ENCODE measurements around the gene SHTN1. TPM values are rescaled to one million over a fixed set of nuclear protein-coding genes. Genes with fewer than 3 reads are reported as not detected.

Gene SHTN1
- total and polyA plus RNA-seq, 2 donors (not counting 3 experiments of a cell fraction or from before 2014, with no cell fraction given), result 4.8 to 36.5 TPM

DNA sequence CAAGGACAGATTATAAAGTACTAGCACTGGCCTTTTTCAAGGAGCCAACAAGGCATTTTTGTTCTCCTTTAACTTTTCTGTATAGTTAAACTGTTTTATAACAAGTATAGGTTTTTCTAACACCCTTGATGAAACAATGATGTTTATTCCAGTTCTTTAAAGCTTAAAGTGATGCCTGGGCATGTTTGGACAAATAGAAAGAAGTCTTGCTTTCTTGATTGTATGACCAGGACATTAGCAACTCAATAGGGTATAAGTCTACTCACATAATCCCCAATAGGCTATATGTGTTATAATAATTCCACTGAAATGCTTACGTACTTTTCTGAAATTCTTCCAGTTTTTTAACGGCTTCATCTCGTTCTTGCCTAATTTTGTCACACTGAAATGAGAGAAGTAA lies 36.7 kb downstream of the SHTN1 start:
- Histone ChIP-seq H3K4me3 (replicated peaks in 1 of 3; ENCODE audit: insufficient read depth in 1 of 3, low read depth in 1 of 3, low read length in 3 of 3) (no peak overlapping the region), H4K20me1 (replicated peaks; ENCODE audit: control insufficient read depth, extremely low read depth, insufficient read depth, low read length) (no peaks in the 10 kb centered on the region), H3K27ac (ENCODE audit: insufficient read depth, low read depth, low read length) (no peak overlapping the region), H2AFZ (ENCODE audit: low read depth, low read length) (no peak overlapping the region), H3K36me3 (ENCODE audit: control insufficient read depth in 2 of 2, extremely low read depth in 1 of 2, insufficient read depth in 2 of 2, low read length in 2 of 2) (no peaks in the 10 kb centered on the region), H3K9me1 (replicated peaks; ENCODE audit: control insufficient read depth, extremely low read depth, insufficient read depth, low read length) (no peaks in the 10 kb centered on the region), H3K79me2 (ENCODE audit: control insufficient read depth, insufficient read depth, low read length) (peaks cover 9% of the 10 kb centered on the region), H3K27me3 (ENCODE audit: control insufficient read depth in 2 of 2, insufficient read depth in 2 of 2, low read length in 2 of 2) (no peaks in the 10 kb centered on the region), H3K4me2 (ENCODE audit: insufficient read depth, low read length) (no peak overlapping the region), H3K4me1 (ENCODE audit: control insufficient read depth, extremely low read depth, insufficient read depth, low read length) (peaks cover under 1% of the 10 kb centered on the region), H3K9me3 (replicated peaks; ENCODE audit: control insufficient read depth, insufficient read depth, low read length) (no peaks in the 10 kb centered on the region), H3K9ac (replicated peaks; ENCODE audit: extremely low read depth, insufficient read depth, low read length) (no peak overlapping the region)
- dilution Hi-C loops (cut with MboI; ENCODE audit: extremely low pct_ligation_motif_present, low sequenced_read_pairs) (no loop called here), intact Hi-C loops (cut with micrococcal nuclease) (no loop called here)
- ChIA-PET CTCF (no interaction called here), POLR2A (no interaction called here)
- no peak for FAIRE-seq
- TF ChIP-seq FOS (IDR thresholded peaks at IDR 0.05; ENCODE audit: borderline replicate concordance, insufficient read depth, low read length) (no peak), POLR2AphosphoS5 (IDR thresholded peaks at IDR 0.05; ENCODE audit: insufficient read depth, low read depth, low read length) (no peak), POLR2A (IDR thresholded peaks at IDR 0.05; ENCODE audit: low read depth, low read length) (no peak), EZH2 (IDR thresholded peaks at IDR 0.05; ENCODE audit: borderline replicate concordance, low read depth, low read length, severe bottlenecking) (no peak), JUN (IDR thresholded peaks at IDR 0.05; ENCODE audit: borderline replicate concordance, insufficient read depth, insufficient read length, low read depth) (no peak), MYC (IDR thresholded peaks at IDR 0.05; ENCODE audit: low read depth, low read length) (no peak), GATA2 (IDR thresholded peaks at IDR 0.05; ENCODE audit: insufficient read depth, insufficient read length, low read depth, low read length) (no peak)
- TF ChIP-seq, protein P1, sequence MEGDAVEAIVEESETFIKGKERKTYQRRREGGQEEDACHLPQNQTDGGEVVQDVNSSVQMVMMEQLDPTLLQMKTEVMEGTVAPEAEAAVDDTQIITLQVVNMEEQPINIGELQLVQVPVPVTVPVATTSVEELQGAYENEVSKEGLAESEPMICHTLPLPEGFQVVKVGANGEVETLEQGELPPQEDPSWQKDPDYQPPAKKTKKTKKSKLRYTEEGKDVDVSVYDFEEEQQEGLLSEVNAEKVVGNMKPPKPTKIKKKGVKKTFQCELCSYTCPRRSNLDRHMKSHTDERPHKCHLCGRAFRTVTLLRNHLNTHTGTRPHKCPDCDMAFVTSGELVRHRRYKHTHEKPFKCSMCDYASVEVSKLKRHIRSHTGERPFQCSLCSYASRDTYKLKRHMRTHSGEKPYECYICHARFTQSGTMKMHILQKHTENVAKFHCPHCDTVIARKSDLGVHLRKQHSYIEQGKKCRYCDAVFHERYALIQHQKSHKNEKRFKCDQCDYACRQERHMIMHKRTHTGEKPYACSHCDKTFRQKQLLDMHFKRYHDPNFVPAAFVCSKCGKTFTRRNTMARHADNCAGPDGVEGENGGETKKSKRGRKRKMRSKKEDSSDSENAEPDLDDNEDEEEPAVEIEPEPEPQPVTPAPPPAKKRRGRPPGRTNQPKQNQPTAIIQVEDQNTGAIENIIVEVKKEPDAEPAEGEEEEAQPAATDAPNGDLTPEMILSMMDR (IDR thresholded peaks at IDR 0.05; ENCODE audit: extremely low read depth in 1 of 2, insufficient read depth in 1 of 2, low read depth in 1 of 2, low read length in 2 of 2), result no peak
- TF ChIP-seq, protein P2, sequence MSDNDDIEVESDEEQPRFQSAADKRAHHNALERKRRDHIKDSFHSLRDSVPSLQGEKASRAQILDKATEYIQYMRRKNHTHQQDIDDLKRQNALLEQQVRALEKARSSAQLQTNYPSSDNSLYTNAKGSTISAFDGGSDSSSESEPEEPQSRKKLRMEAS (IDR thresholded peaks at IDR 0.05; ENCODE audit: insufficient read depth, insufficient read length), result no peak
- no peak for DNase-seq (ENCODE audit: low read depth, low spot score)
- no TSS peak for BruUV-seq (replicated peaks)
